Upper lobe of left lung (tissue), 4 donors: ENCODE measurements around the gene EPHB1.

ENCODE experiments used
- POLR2A ChIP-seq, 4 donors: fragments of 450-650 bp; IDR thresholded peaks; one replicate each; pipeline ENCODE4 v1.5.1; 2016 to 2017; ENCODE audit warnings: antibody characterized with exemption in 4 of 4, mild to moderate bottlenecking in 2 of 4
- POLR2AphosphoS5 ChIP-seq, 2 donors: sonication (generic); formaldehyde crosslinking; IDR thresholded peaks; one replicate each; pipeline ENCODE4 v1.5.1; 2017; ENCODE audit warnings: antibody characterized with exemption in 2 of 2
- TF ChIP-seq, protein P1 (sequence below), 6 experiments: fragments of 450-650 bp in 4 of 6; fragments of 200-600 bp in 2 of 6; sonication (generic) in 2 of 6; IDR thresholded peaks; one replicate each; pipeline ENCODE4 v1.5.1; 2016 to 2019; ENCODE audit warnings: antibody characterized with exemption in 6 of 6

GRCh38 chr3:135040321-135041240, 245.5 kb downstream of the EPHB1 start:
- TF ChIP-seq POLR2A (IDR thresholded peaks at IDR 0.05) = no peak
- TF ChIP-seq, protein P1, sequence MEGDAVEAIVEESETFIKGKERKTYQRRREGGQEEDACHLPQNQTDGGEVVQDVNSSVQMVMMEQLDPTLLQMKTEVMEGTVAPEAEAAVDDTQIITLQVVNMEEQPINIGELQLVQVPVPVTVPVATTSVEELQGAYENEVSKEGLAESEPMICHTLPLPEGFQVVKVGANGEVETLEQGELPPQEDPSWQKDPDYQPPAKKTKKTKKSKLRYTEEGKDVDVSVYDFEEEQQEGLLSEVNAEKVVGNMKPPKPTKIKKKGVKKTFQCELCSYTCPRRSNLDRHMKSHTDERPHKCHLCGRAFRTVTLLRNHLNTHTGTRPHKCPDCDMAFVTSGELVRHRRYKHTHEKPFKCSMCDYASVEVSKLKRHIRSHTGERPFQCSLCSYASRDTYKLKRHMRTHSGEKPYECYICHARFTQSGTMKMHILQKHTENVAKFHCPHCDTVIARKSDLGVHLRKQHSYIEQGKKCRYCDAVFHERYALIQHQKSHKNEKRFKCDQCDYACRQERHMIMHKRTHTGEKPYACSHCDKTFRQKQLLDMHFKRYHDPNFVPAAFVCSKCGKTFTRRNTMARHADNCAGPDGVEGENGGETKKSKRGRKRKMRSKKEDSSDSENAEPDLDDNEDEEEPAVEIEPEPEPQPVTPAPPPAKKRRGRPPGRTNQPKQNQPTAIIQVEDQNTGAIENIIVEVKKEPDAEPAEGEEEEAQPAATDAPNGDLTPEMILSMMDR (IDR thresholded peaks at IDR 0.05) = no peak
- no peak for TF ChIP-seq POLR2AphosphoS5 (IDR thresholded peaks at IDR 0.05)
